HepG2 (cell line): ENCODE results near the gene PLCG2. TPM values are rescaled to one million over a fixed set of nuclear protein-coding genes. Genes with fewer than 3 reads are reported as not detected.
A peak's percentile ranks its signal among the peaks of the same experiment; 100 is the strongest.

Experiments
- ARID4A ChIP-seq: sonication (generic); formaldehyde crosslinking; IDR thresholded peaks from 2 replicates; pipeline ENCODE4 v1.5.0; 2020; ENCODE audit warnings: mild to moderate bottlenecking, missing genetic modification reagents, borderline replicate concordance
- HNRNPK ChIP-seq: fragments of 200-400 bp; formaldehyde crosslinking; IDR thresholded peaks from 2 replicates; pipeline ENCODE4 v1.6.1; 2018; ENCODE audit warnings: low read length, low read depth, moderate library complexity, mild to moderate bottlenecking; ENCODE audit not compliant: poor library complexity, severe bottlenecking
- NFATC3 ChIP-seq: sonication (generic); formaldehyde crosslinking; IDR thresholded peaks from 2 replicates; pipeline ENCODE4 v1.5.1; 2020; ENCODE audit warnings: mild to moderate bottlenecking, missing genetic modification reagents
- NKX3-1 ChIP-seq: sonication (generic); formaldehyde crosslinking; IDR thresholded peaks from 2 replicates; pipeline ENCODE4 v1.5.0; 2020; ENCODE audit warnings: missing genetic modification reagents
- SP4 ChIP-seq: sonication (generic); formaldehyde crosslinking; IDR thresholded peaks from 2 replicates; pipeline ENCODE4 v1.8.1; 2023; ENCODE audit warnings: mild to moderate bottlenecking, missing genetic modification reagents
- TRAFD1 ChIP-seq: sonication (generic); formaldehyde crosslinking; IDR thresholded peaks from 2 replicates; pipeline ENCODE4 v1.5.1; 2020; ENCODE audit warnings: missing genetic modification reagents, mild to moderate bottlenecking, borderline replicate concordance
- YEATS4 ChIP-seq: sonication (generic); formaldehyde crosslinking; IDR thresholded peaks from 2 replicates; pipeline ENCODE4 v1.4.0; 2020; ENCODE audit warnings: missing genetic modification reagents, borderline replicate concordance
- ZFP36L1 ChIP-seq: sonication (generic); formaldehyde crosslinking; IDR thresholded peaks from 2 replicates; pipeline ENCODE4 v1.8.0; 2022; ENCODE audit warnings: mild to moderate bottlenecking, missing genetic modification reagents, moderate library complexity
- ZMAT5 ChIP-seq: sonication (generic); formaldehyde crosslinking; IDR thresholded peaks from 2 replicates; pipeline ENCODE4 v1.5.0; 2020; ENCODE audit warnings: mild to moderate bottlenecking, low read depth, missing genetic modification reagents, borderline replicate concordance
- ZNF329 ChIP-seq: sonication (generic); formaldehyde crosslinking; IDR thresholded peaks from 2 replicates; pipeline ENCODE4 v1.9.0; 2021; ENCODE audit warnings: low read depth, mild to moderate bottlenecking, missing genetic modification reagents
- ZNF34 ChIP-seq: sonication (generic); formaldehyde crosslinking; IDR thresholded peaks from 2 replicates; pipeline ENCODE4 v1.4.0; 2020; ENCODE audit warnings: mild to moderate bottlenecking, missing genetic modification reagents, borderline replicate concordance
- ZNF609 ChIP-seq: sonication (generic); formaldehyde crosslinking; IDR thresholded peaks from 2 replicates; pipeline ENCODE4 v1.4.0; 2020; ENCODE audit warnings: mild to moderate bottlenecking, missing genetic modification reagents, borderline replicate concordance
- ZNF710 ChIP-seq: sonication (generic); formaldehyde crosslinking; IDR thresholded peaks from 2 replicates; pipeline ENCODE4 v1.5.0; 2020; ENCODE audit warnings: mild to moderate bottlenecking, missing genetic modification reagents, borderline replicate concordance
- polyA plus RNA-seq, 8 experiments: library from polyadenylated mRNA; depleted of rRNA in 3 of 8; stranded (reverse) in 7 of 8; unstranded in 1 of 8; fragments of >200 nt; fragmentation: Illumina TruSeq in 4 of 8; extraction: Trizol in 4 of 8; gene quantifications; 2 replicates each; pipeline versions ENCODE4 v1.2.1 to v1.2.3, GENCODE V29; 2011 to 2016; ENCODE audit warnings: low read depth in 4 of 8, missing spikeins in 1 of 8, mixed read lengths in 1 of 8; ENCODE audit not compliant: insufficient read depth in 1 of 8
- total RNA-seq, 5 experiments: library from RNA; depleted of rRNA; stranded (reverse); fragments of >200 nt; fragmentation: Illumina TruSeq; extraction: Trizol; gene quantifications; 2 replicates each; pipeline ENCODE4 v1.2.3, GENCODE V29; 2016; ENCODE audit warnings: low read depth in 1 of 5

Gene PLCG2
- total and polyA plus RNA-seq, 2 of the 13 experiments (the other 11 are each of a cell fraction or from before 2014, with no cell fraction given) = 0.13 to 0.18 TPM

GRCh38 chr16:81745704-81746558 lies 33.2 kb upstream of the PLCG2 start (continued):
- no peak for TF ChIP-seq ZNF710 (CRISPR knock-in tag)
- no peak for TF ChIP-seq ZNF609
- TF ChIP-seq SP4 = 0 out of 2 replicates have a peak, but pooled peaks have one; percentile 13
- no peak for TF ChIP-seq NFATC3 (CRISPR knock-in tag)
- TF ChIP-seq ZMAT5 (CRISPR knock-in tag) = no peak
- TF ChIP-seq HNRNPK = no peak
- TF ChIP-seq YEATS4 = 0 out of 2 replicates have a peak, but pooled peaks have one; percentile 53
- TF ChIP-seq ARID4A = peak; percentile 18; the same call in 1 of the 2 replicates
- 0 out of 2 replicates have a peak, but pooled peaks have one; percentile 71 for TF ChIP-seq ZNF34 (CRISPR knock-in tag)
- no peak; the same call in 1 of the 2 replicates for TF ChIP-seq TRAFD1 (CRISPR knock-in tag)
- no peak for TF ChIP-seq ZNF329 (CRISPR knock-in tag)
- TF ChIP-seq NKX3-1 (CRISPR knock-in tag) = 0 out of 2 replicates have a peak, but pooled peaks have one; percentile 33
- TF ChIP-seq ZFP36L1 (CRISPR knock-in tag) = no peak
